ENCODE results near the gene ERCC5. TPM values are rescaled to one million over a fixed set of nuclear protein-coding genes. Genes with fewer than 3 reads are reported as not detected.

The ERCC5 gene
- polyA plus RNA-seq, 1 donor (not counting 4 experiments of a cell fraction or from before 2014, with no cell fraction given), result 40.3 TPM

GRCh38 chr13:102872531-102872930 lies 26.7 kb downstream of the ERCC5 start:
- peaks cover 10% of the 10 kb centered on the region for H3K4me1 ChIP-seq (ENCODE audit: control insufficient read depth, extremely low read depth, insufficient read depth, low read length)
- H2AFZ ChIP-seq (ENCODE audit: control insufficient read depth, low read length), result no peak overlapping the region
- no peak for DNase-seq (ENCODE audit: low read depth, low spot score)
- H3K4me3 ChIP-seq (ENCODE audit: control insufficient read depth in 2 of 3, extremely low read depth in 1 of 3, insufficient read depth in 2 of 3, low read depth in 1 of 3, low read length in 3 of 3), result no peak overlapping the region
- peaks cover 4% of the 10 kb centered on the region for H3K79me2 ChIP-seq (ENCODE audit: control insufficient read depth, insufficient read depth, low read length)
- H4K20me1 ChIP-seq (ENCODE audit: control insufficient read depth, extremely low read depth, insufficient read depth, low read length), result no peaks in the 10 kb centered on the region
- H3K27ac ChIP-seq (ENCODE audit: control insufficient read depth, insufficient read depth, low read length), result no peak overlapping the region
- no peak overlapping the region for H3K4me2 ChIP-seq (ENCODE audit: control insufficient read depth, extremely low read depth, insufficient read depth, low read depth, low read length)
- peaks cover 22 to 30% of the 10 kb centered on the region in 2 experiments for H3K36me3 ChIP-seq (ENCODE audit: control insufficient read depth in 2 of 2, extremely low read depth in 1 of 2, insufficient read depth in 2 of 2, low read length in 2 of 2)
- no peak for FAIRE-seq
- dilution Hi-C loops (cut with MboI; ENCODE audit: extremely low pct_ligation_motif_present, low sequenced_read_pairs), result no loop called here
- no peaks in the 10 kb centered on the region for H3K27me3 ChIP-seq (ENCODE audit: control insufficient read depth, extremely low read depth, insufficient read depth, low read length)
- no peak for TF ChIP-seq CTCF (optimal IDR thresholded peaks at IDR 0.05 in 1 of 3, IDR thresholded peaks at IDR 0.05 in 1 of 3, conservative IDR thresholded peaks at IDR 0.05 in 1 of 3; ENCODE audit: extremely low read depth in 1 of 3, insufficient read depth in 2 of 3, low read length in 3 of 3)
- no peak for TF ChIP-seq EZH2 (IDR thresholded peaks at IDR 0.05; ENCODE audit: low read length)
- no peaks in the 10 kb centered on the region for H3K9me1 ChIP-seq (ENCODE audit: control insufficient read depth, extremely low read depth, insufficient read depth, low read length)
- no peaks in the 10 kb centered on the region for H3K9me3 ChIP-seq (ENCODE audit: control insufficient read depth, low read depth, low read length)
- H3K9ac ChIP-seq (ENCODE audit: control insufficient read depth, extremely low read depth, insufficient read depth, low read length), result no peak overlapping the region

DNA sequence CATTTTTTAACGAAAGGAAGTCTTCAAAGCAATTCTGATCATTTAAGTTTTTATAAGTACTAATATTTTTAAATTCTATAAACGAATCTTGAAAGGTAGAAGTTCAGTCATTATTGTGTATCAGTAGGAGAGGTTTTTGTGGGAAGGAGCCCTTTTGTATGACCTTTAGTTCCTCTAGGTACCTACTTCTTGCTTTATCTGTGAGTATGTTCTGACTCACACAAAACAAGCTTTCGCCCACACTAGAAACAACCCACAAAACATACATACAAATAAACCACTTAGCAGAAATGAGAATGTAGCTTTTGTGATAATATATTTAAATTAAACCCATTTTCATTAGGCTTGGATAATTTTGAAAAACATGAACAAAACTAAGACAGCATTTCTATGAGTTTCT lies 27.8 kb downstream of the ERCC5 start:
- no peaks in the 10 kb centered on the region for H4K20me1 ChIP-seq (ENCODE audit: control insufficient read depth, extremely low read depth, insufficient read depth, low read length)
- H3K4me1 ChIP-seq (ENCODE audit: control insufficient read depth, extremely low read depth, insufficient read depth, low read length), result peaks cover 10% of the 10 kb centered on the region
- H3K27ac ChIP-seq (ENCODE audit: control insufficient read depth, insufficient read depth, low read length), result no peak overlapping the region
- H3K36me3 ChIP-seq (ENCODE audit: control insufficient read depth in 2 of 2, extremely low read depth in 1 of 2, insufficient read depth in 2 of 2, low read length in 2 of 2), result peaks cover 18 to 24% of the 10 kb centered on the region in 2 experiments
- H3K9me1 ChIP-seq (ENCODE audit: control insufficient read depth, extremely low read depth, insufficient read depth, low read length), result no peaks in the 10 kb centered on the region
- no peak overlapping the region for H2AFZ ChIP-seq (ENCODE audit: control insufficient read depth, low read length)
- H3K27me3 ChIP-seq (ENCODE audit: control insufficient read depth, extremely low read depth, insufficient read depth, low read length), result no peaks in the 10 kb centered on the region
- no peak overlapping the region for H3K4me2 ChIP-seq (ENCODE audit: control insufficient read depth, extremely low read depth, insufficient read depth, low read depth, low read length)
- H3K9ac ChIP-seq (ENCODE audit: control insufficient read depth, extremely low read depth, insufficient read depth, low read length), result no peak overlapping the region
- dilution Hi-C loops (cut with MboI; ENCODE audit: extremely low pct_ligation_motif_present, low sequenced_read_pairs), result no loop called here
- DNase-seq (ENCODE audit: low read depth, low spot score) (no peak), FAIRE-seq (peak; percentile 17)
- H3K9me3 ChIP-seq (ENCODE audit: control insufficient read depth, low read depth, low read length), result no peaks in the 10 kb centered on the region
- H3K79me2 ChIP-seq (ENCODE audit: control insufficient read depth, insufficient read depth, low read length), result peaks cover 4% of the 10 kb centered on the region
- H3K4me3 ChIP-seq (ENCODE audit: control insufficient read depth in 2 of 3, extremely low read depth in 1 of 3, insufficient read depth in 2 of 3, low read depth in 1 of 3, low read length in 3 of 3), result no peak overlapping the region
- no peak for TF ChIP-seq EZH2 (IDR thresholded peaks at IDR 0.05; ENCODE audit: low read length)
- TF ChIP-seq CTCF (optimal IDR thresholded peaks at IDR 0.05 in 1 of 3, IDR thresholded peaks at IDR 0.05 in 1 of 3, conservative IDR thresholded peaks at IDR 0.05 in 1 of 3; ENCODE audit: extremely low read depth in 1 of 3, insufficient read depth in 2 of 3, low read length in 3 of 3), result no peak

All from keratinocyte (primary cell).